Retinal pigment epithelial cell (primary cell): Measurements from ENCODE around the gene KNSTRN.
A peak's percentile ranks its signal among the peaks of the same experiment; 100 is the strongest.

Experiments
- DNase-seq: peaks from one replicate; pipeline ENCODE4 v3.0.0-alpha.2; 2010; ENCODE audit warnings: low read depth
- H3K4me3 ChIP-seq: 2 replicates; pipeline ENCODE4 v1.5.1; 2011; ENCODE audit warnings: mild to moderate bottlenecking, low read length, control low read depth, moderate library complexity
- TF ChIP-seq, protein P1 (sequence below): conservative IDR thresholded peaks from 2 replicates; pipeline ENCODE4 v1.5.1; 2011; ENCODE audit warnings: low read depth, low read length, control low read depth, inconsistent platforms

Gene KNSTRN

GRCh38 chr15:40430271-40430805 lies 47.8 kb downstream of the KNSTRN start:
- H3K4me3 ChIP-seq, result no peak overlapping the region
- DNase-seq, result no peak
- TF ChIP-seq, protein P1, sequence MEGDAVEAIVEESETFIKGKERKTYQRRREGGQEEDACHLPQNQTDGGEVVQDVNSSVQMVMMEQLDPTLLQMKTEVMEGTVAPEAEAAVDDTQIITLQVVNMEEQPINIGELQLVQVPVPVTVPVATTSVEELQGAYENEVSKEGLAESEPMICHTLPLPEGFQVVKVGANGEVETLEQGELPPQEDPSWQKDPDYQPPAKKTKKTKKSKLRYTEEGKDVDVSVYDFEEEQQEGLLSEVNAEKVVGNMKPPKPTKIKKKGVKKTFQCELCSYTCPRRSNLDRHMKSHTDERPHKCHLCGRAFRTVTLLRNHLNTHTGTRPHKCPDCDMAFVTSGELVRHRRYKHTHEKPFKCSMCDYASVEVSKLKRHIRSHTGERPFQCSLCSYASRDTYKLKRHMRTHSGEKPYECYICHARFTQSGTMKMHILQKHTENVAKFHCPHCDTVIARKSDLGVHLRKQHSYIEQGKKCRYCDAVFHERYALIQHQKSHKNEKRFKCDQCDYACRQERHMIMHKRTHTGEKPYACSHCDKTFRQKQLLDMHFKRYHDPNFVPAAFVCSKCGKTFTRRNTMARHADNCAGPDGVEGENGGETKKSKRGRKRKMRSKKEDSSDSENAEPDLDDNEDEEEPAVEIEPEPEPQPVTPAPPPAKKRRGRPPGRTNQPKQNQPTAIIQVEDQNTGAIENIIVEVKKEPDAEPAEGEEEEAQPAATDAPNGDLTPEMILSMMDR, result no peak

- TF ChIP-seq, protein P1, result no peak
- DNase-seq, result no peak
- no peak overlapping the region for H3K4me3 ChIP-seq
Measured at GRCh38 chr15:40435023-40435709, 52.6 kb downstream of the KNSTRN start.

DNA sequence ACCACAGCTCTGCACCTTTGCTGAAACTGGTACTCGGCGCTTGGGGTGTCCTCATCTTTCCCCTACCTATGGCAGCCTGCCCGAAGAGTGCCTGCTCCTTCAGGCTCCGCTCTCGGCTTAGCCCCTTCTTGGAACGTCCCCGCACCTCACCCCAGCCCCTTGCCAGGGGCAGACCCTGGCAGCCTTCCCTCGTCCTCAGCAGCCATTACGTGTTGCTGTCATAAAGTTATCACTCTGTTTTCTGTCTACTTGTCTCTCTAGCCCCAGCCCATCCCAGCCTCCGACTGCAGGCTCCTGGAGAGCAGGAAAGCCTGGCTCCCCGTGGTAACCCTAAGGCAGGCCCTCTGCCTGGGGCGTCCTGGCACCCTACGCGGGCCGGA lies 53.2 kb downstream of the KNSTRN start:
- no peak for DNase-seq
- TF ChIP-seq, protein P1, result no peak
- peak overlapping the region; percentile 5 for H3K4me3 ChIP-seq

- peak overlapping the region; percentile 39 for H3K4me3 ChIP-seq
- DNase-seq, result no peak
Measured at GRCh38 chr15:40436116-40436891, 53.8 kb downstream of the KNSTRN start.

GRCh38 chr15:40436892-40437751 lies 54.6 kb downstream of the KNSTRN start:
- peak overlapping the region; percentile 39 for H3K4me3 ChIP-seq
- no peak for DNase-seq
- TF ChIP-seq, protein P1, result no peak

More at GRCh38 chr15:40436116-40436891, 53.8 kb downstream of the KNSTRN start:
- TF ChIP-seq, protein P1, result no peak

- TF ChIP-seq, protein P1, result no peak
- no peak overlapping the region for H3K4me3 ChIP-seq
- DNase-seq, result no peak
Measured at GRCh38 chr15:40437752-40438687, 55.5 kb downstream of the KNSTRN start.
